ENCODE data around the gene ACBD6. TPM values are rescaled to one million over a fixed set of nuclear protein-coding genes. Genes with fewer than 3 reads are reported as not detected.
"Not testable (repeated sequence)": the region's sequence is repeated elsewhere in the genome, so short reads cannot be mapped to it uniquely, and the experiment has no call there.

ACBD6 gene, protein sequence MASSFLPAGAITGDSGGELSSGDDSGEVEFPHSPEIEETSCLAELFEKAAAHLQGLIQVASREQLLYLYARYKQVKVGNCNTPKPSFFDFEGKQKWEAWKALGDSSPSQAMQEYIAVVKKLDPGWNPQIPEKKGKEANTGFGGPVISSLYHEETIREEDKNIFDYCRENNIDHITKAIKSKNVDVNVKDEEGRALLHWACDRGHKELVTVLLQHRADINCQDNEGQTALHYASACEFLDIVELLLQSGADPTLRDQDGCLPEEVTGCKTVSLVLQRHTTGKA
- polyA plus RNA-seq (2013, experiment 1 of 4): 70.9 TPM
- polyA plus RNA-seq (2013, experiment 2 of 4): 65.5 TPM
- 50.1 TPM for polyA plus RNA-seq (2013, experiment 3 of 4)
- polyA plus RNA-seq (2013, experiment 4 of 4): 55.8 TPM

DNA sequence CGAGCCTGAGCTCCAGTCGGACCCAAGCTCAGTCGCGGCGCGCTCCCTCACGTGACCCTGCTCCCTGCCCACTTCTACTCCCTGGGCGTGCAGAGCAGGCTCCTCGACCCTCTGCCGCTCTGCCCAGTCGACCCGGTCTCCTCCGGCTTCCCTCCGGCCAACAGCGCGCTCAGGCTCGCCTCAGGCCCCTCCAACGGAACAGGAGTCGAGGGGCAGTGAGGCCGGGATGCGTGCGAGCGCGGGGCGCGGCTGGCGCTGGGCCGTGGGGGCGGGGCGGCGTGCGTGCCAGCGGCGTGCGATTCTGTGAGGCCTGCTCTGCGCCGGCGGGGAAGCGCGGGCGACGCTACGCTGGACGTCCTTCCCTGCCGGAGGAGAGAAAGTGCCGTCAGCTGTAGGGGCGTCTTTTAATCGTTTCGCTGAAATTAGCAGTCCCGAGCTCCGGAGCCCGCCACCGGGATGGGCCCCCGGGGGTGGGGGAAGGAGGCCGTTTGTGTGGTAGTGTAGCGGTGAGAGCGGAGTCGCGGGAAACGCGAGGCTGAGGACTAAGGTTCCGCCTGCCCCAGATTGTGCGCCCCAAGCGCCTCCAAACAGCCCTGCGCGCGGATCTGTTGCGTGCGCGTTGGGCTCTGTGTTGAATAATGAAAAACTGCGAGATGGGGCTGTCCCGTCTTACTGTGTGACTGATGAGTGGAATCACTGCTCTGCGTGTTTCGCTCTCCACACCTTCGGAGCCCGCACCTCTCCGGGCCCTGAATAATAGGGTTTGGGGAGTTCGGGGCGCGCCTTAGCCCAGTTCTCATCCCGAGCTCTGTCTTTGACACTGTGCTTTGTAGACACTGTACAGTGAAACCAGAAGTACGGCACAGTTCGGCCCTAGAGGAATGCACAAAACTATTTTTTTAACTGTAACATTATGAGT is at the start of gene ACBD6:
Gene ACBD6 (minus strand): TSS at position 217 of the 919 bp plus-strand sequence. CDS start 311 bp downstream, outside the sequence.
- H3K9me3 ChIP-seq (ENCODE audit: control insufficient read depth, low read length): no peaks in the 10 kb centered on the region
- peak within 1 kb of the TSS; percentile 85 for H3K27ac ChIP-seq (ENCODE audit: insufficient read depth, low read depth, low read length, poor library complexity, severe bottlenecking)
- no peaks in the 10 kb centered on the region for H3K4me1 ChIP-seq (ENCODE audit: control insufficient read depth, insufficient read depth, low read length)
- no peaks in the 10 kb centered on the region for H3K36me3 ChIP-seq (ENCODE audit: control insufficient read depth, insufficient read depth, low read length)
- peaks cover 9% of the 10 kb centered on the region for H3K27me3 ChIP-seq (ENCODE audit: control insufficient read depth, insufficient read depth, low read length, poor library complexity, severe bottlenecking)
- H3K4me3 ChIP-seq (ENCODE audit: insufficient read depth, low read depth, low read length): peak within 1 kb of the TSS; percentile 71
- 7 to 8% methylated on average over 83 of the region's 83 CpGs for WGBS, 2 experiments

DNA sequence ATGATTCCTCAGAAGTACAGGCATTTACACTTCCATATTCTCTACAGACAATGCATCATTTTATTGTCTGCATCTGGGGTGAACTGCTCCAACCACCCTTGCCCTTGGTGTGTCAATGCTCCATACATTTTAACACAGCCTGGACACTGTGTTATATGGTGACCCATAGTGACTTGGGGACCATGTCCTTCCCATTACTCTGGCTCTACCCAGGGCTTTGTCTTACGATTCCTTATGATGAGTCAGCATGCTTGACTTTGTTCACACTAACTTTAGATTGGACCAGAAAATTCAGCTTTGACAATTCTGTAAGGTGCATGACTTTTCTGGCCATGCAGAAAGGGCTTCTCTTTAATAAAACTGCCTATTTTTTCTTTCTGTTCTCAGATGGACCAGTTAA is 49.6 kb upstream of the ACBD6 start:
- 90 to 100% methylated on average over 1 of the region's 1 CpG for WGBS, 2 experiments
- no peaks in the 10 kb centered on the region for H3K36me3 ChIP-seq (ENCODE audit: control insufficient read depth, insufficient read depth, low read length)
- H3K27me3 ChIP-seq (ENCODE audit: control insufficient read depth, insufficient read depth, low read length, poor library complexity, severe bottlenecking): no peaks in the 10 kb centered on the region
- H3K4me1 ChIP-seq (ENCODE audit: control insufficient read depth, insufficient read depth, low read length): no peaks in the 10 kb centered on the region
- no peaks in the 10 kb centered on the region for H3K9me3 ChIP-seq (ENCODE audit: control insufficient read depth, low read length)
- no peak overlapping the region for H3K4me3 ChIP-seq (ENCODE audit: insufficient read depth, low read depth, low read length)
- H3K27ac ChIP-seq (ENCODE audit: insufficient read depth, low read depth, low read length, poor library complexity, severe bottlenecking): no peak overlapping the region

DNA sequence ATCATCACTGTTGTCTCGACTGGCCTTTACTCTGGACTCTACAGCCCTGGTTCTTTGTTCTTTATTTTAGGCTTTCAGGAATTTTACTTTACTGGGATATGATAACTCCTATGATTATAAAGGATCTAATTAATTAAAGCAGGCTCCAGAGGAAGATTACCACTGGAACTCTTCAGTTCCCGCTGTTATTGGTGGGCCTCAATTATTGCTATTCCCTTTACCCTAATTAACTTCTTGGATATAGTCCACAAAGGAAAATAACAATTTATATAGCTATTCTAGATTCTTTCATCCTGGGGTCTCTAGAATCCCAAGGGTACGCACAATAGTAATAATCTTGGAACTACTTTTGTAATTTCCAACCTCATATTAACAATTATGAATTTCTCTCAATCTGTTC is 47.9 kb upstream of the ACBD6 start:
- WGBS, 2 experiments: 89 to 98% methylated on average over 3 of the region's 3 CpGs
- Histone ChIP-seq H3K4me3 (ENCODE audit: insufficient read depth, low read depth, low read length) (no peak overlapping the region), H3K4me1 (ENCODE audit: control insufficient read depth, insufficient read depth, low read length) (no peaks in the 10 kb centered on the region), H3K27me3 (ENCODE audit: control insufficient read depth, insufficient read depth, low read length, poor library complexity, severe bottlenecking) (no peaks in the 10 kb centered on the region), H3K36me3 (ENCODE audit: control insufficient read depth, insufficient read depth, low read length) (no peaks in the 10 kb centered on the region), H3K27ac (ENCODE audit: insufficient read depth, low read depth, low read length, poor library complexity, severe bottlenecking) (no peak overlapping the region), H3K9me3 (ENCODE audit: control insufficient read depth, low read length) (no peaks in the 10 kb centered on the region)

DNA sequence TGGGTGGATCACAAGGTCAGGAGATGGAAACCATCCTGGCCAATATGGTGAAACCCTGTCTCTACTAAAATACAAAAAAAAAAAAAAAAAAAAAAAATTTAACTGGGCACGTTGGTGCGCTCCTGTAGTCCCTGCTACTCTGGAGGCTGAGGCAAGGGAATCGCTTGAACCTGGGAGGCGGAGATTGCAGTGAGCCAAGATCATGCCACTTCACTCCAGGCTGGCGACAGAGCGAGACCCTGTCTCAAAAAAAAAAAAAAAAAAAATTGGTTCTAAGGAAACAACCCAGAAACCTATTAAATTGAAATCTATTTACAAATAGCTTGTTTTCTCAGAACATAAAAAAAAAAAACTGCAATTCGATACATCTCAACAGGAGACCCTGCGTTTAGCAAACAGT is 47.4 kb upstream of the ACBD6 start:
- H3K27ac ChIP-seq (ENCODE audit: insufficient read depth, low read depth, low read length, poor library complexity, severe bottlenecking); H3K27me3 ChIP-seq (ENCODE audit: control insufficient read depth, insufficient read depth, low read length, poor library complexity, severe bottlenecking); H3K4me3 ChIP-seq (ENCODE audit: insufficient read depth, low read depth, low read length); H3K9me3 ChIP-seq (ENCODE audit: control insufficient read depth, low read length); H3K4me1 ChIP-seq (ENCODE audit: control insufficient read depth, insufficient read depth, low read length); H3K36me3 ChIP-seq (ENCODE audit: control insufficient read depth, insufficient read depth, low read length): not testable (repeated sequence)
- 79 to 93% methylated on average over 8 of the region's 8 CpGs for WGBS, 2 experiments

DNA sequence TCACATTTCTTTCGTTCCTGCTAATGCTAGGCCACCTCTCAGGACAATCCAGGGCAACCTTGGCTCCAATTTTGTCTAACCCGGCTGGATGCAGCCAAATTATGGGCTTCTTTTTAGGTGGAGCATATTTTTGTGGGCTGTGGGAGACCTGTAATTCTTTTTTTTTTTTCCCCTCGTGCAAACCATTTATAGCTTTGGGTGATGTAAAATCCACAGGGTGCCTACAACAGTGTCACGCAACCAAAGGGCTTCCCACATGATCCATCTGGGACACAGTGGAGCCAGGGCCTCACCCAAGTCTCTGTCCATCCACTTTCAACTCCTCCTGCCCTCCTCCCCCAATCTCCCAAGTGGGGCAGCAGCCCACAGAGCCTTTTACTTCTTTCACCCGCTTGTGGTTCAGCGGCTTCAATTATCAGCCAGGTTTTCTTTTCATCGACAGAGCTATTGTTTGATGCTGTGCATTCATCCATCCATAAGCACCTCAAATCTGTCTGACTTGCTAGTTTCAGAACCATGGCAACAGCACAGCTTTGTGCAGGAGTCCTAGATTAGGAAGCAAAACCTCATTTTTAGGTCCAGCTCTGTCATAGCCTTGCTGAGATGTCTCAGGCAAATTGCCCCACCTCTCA is 46.4 kb upstream of the ACBD6 start:
- Histone ChIP-seq H3K27me3 (ENCODE audit: control insufficient read depth, insufficient read depth, low read length, poor library complexity, severe bottlenecking) (no peaks in the 10 kb centered on the region), H3K4me3 (ENCODE audit: insufficient read depth, low read depth, low read length) (no peak overlapping the region), H3K4me1 (ENCODE audit: control insufficient read depth, insufficient read depth, low read length) (no peaks in the 10 kb centered on the region), H3K27ac (ENCODE audit: insufficient read depth, low read depth, low read length, poor library complexity, severe bottlenecking) (no peak overlapping the region), H3K9me3 (ENCODE audit: control insufficient read depth, low read length) (no peaks in the 10 kb centered on the region), H3K36me3 (ENCODE audit: control insufficient read depth, insufficient read depth, low read length) (no peaks in the 10 kb centered on the region)
- 81 to 84% methylated on average over 7 of the region's 7 CpGs for WGBS, 2 experiments

DNA sequence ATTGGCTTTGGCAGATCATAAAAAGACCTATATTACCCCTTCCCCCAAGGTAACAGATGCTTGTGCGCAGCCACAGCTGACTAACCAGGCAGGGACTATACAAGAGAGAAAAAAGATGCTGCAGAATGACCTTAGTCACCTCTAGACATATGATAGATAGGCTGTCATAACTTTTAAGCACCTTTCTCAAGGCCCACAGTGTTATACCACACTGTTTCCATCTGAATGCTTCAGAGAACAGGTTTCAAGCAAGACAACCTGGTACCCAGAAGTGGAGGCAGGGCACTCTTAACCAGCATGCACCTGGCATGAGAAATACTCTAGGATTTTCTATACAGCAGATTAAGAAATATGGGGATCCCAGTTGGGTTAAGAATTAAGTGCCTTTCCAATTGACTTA is 43.6 kb upstream of the ACBD6 start:
- Histone ChIP-seq H3K9me3 (ENCODE audit: control insufficient read depth, low read length) (no peaks in the 10 kb centered on the region), H3K36me3 (ENCODE audit: control insufficient read depth, insufficient read depth, low read length) (no peaks in the 10 kb centered on the region), H3K4me3 (ENCODE audit: insufficient read depth, low read depth, low read length) (no peak overlapping the region), H3K27ac (ENCODE audit: insufficient read depth, low read depth, low read length, poor library complexity, severe bottlenecking) (no peak overlapping the region), H3K4me1 (ENCODE audit: control insufficient read depth, insufficient read depth, low read length) (peaks cover 8% of the 10 kb centered on the region), H3K27me3 (ENCODE audit: control insufficient read depth, insufficient read depth, low read length, poor library complexity, severe bottlenecking) (no peaks in the 10 kb centered on the region)
- 100% methylated on average over 1 of the region's 1 CpG for WGBS, 2 experiments

DNA sequence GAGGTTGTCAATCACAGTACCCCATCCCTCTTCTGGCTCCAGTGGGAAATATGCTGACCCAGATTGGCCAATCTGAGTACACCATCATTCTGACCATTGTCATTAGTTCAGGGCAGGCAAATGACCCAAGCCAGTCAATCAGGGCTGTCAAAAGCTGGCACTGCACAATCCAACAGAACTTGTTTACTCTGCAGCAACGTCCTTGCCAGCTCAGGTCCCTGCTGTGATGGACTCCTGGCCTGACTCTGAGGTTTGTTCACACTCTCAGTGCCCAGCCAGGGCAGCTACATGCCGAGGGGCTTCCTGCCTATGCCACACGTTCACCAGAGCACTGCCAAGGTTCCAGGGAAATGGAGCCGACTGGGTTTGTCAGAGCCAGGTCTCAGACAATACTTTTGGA is 41.7 kb upstream of the ACBD6 start:
- H3K27me3 ChIP-seq (ENCODE audit: control insufficient read depth, insufficient read depth, low read length, poor library complexity, severe bottlenecking): no peaks in the 10 kb centered on the region
- no peak overlapping the region for H3K4me3 ChIP-seq (ENCODE audit: insufficient read depth, low read depth, low read length)
- H3K36me3 ChIP-seq (ENCODE audit: control insufficient read depth, insufficient read depth, low read length): no peaks in the 10 kb centered on the region
- 90 to 92% methylated on average over 4 of the region's 4 CpGs for WGBS, 2 experiments
- peaks cover 8% of the 10 kb centered on the region for H3K4me1 ChIP-seq (ENCODE audit: control insufficient read depth, insufficient read depth, low read length)
- H3K9me3 ChIP-seq (ENCODE audit: control insufficient read depth, low read length): no peaks in the 10 kb centered on the region
- H3K27ac ChIP-seq (ENCODE audit: insufficient read depth, low read depth, low read length, poor library complexity, severe bottlenecking): no peak overlapping the region

DNA sequence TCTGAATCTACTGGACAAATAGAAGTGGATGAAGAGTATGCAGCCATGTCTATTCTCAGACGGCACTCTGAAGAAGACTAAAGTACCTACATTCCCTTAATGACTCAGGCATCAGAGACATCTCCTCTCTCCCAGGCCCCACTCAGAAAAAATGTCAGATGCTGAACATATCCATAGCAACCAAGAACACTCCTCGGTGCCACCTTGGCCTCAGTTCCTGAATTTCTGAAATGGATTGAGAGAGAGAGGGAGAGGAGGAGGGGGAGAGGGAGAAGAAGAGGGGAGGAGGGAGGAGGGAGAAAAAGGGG is 40.4 kb upstream of the ACBD6 start:
- no peak overlapping the region for H3K27ac ChIP-seq (ENCODE audit: insufficient read depth, low read depth, low read length, poor library complexity, severe bottlenecking)
- WGBS, 2 experiments: 59 to 81% methylated on average over 1 to 2 of the region's 2 CpGs
- H3K4me3 ChIP-seq (ENCODE audit: insufficient read depth, low read depth, low read length): no peak overlapping the region
- H3K9me3 ChIP-seq (ENCODE audit: control insufficient read depth, low read length): no peaks in the 10 kb centered on the region
- peaks cover 8% of the 10 kb centered on the region for H3K4me1 ChIP-seq (ENCODE audit: control insufficient read depth, insufficient read depth, low read length)
- no peaks in the 10 kb centered on the region for H3K36me3 ChIP-seq (ENCODE audit: control insufficient read depth, insufficient read depth, low read length)
- H3K27me3 ChIP-seq (ENCODE audit: control insufficient read depth, insufficient read depth, low read length, poor library complexity, severe bottlenecking): no peaks in the 10 kb centered on the region

DNA sequence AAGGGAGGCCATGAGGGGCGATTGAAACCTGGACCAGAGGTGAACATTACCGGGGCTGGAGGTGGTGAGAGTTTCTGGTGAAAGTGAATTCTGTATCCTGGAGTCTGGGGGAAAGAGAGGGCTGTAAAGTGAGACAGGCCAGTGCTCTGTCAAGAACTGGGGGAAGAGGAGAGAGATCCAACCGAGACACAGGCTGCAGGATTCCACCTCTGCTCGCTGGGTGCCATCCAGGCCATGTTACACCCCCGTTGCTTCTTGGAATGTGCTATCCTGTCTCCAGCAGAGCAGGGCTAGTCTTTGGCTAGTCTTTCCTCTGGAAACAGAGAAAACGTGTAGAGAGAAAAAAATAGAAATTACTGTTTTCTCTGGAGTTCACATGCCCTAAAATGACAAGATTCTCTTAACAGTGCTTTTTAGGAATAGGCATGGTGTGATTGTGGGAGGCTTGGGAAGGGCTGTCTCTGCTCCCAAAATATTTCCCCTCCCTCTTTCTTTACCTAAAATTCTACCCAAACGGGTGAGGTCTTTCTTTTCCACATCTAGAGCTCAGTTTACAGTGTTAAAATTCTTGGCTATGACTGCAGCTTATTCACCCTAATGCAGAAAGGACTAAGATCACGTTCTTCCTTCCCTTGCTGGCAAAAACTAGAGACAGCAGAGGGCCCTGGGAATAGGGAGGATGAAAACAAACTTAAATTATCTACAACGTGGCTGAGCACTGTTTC is 39.9 kb upstream of the ACBD6 start:
- 40 to 45% methylated on average over 9 of the region's 9 CpGs for WGBS, 2 experiments
- H3K4me1 ChIP-seq (ENCODE audit: control insufficient read depth, insufficient read depth, low read length): peaks cover 8% of the 10 kb centered on the region
- H3K9me3 ChIP-seq (ENCODE audit: control insufficient read depth, low read length): no peaks in the 10 kb centered on the region
- H3K4me3 ChIP-seq (ENCODE audit: insufficient read depth, low read depth, low read length): no peak overlapping the region
- no peak overlapping the region for H3K27ac ChIP-seq (ENCODE audit: insufficient read depth, low read depth, low read length, poor library complexity, severe bottlenecking)
- H3K36me3 ChIP-seq (ENCODE audit: control insufficient read depth, insufficient read depth, low read length): no peaks in the 10 kb centered on the region
- no peaks in the 10 kb centered on the region for H3K27me3 ChIP-seq (ENCODE audit: control insufficient read depth, insufficient read depth, low read length, poor library complexity, severe bottlenecking)

Data from ectodermal cell (in vitro differentiated cells).